Stimulated activated CD4-positive, alpha-beta T cell treated with anti-CD3 and anti-CD28 coated beads, Interleukin-1b, Interleukin-23, amount 100 ng/mL, for 24 hours (primary cell): Measurements from ENCODE around the gene MKLN1.
A peak's percentile ranks its signal among the peaks of the same experiment; 100 is the strongest.
"Not testable (repeated sequence)": the region's sequence is repeated elsewhere in the genome, so short reads cannot be mapped to it uniquely, and the experiment has no call there.

Source experiments
- DNase-seq, 4 experiments: peaks; one replicate each; pipeline ENCODE4 v3.0.0-alpha.2; 2020; ENCODE audit warnings: low read depth in 4 of 4, low spot score in 1 of 4

The MKLN1 gene

GRCh38 chr7:131513245-131514061 lies 185.8 kb downstream of the MKLN1 start:
- peak; percentile 68 to 77 (median 71) for DNase-seq

DNA sequence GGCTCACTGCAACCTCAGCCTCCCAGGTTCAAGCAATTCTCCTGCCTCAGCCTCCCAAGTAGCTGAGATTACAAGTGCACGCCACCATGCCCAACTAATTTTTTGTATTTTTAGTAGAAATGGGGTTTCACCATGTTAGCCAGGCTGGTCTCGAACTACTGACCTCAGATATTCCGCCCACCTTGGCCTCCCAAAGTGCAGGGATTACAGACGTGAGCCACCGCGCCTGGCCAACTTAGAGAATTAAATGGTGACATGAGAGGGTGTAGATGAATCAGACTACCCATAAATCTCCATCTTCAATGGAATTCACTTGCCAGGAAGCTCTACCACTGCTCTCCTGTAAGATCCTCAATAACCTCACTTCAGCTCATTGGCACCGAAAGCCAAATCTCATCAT lies 187.8 kb downstream of the MKLN1 start:
- not testable (repeated sequence) for DNase-seq

DNA sequence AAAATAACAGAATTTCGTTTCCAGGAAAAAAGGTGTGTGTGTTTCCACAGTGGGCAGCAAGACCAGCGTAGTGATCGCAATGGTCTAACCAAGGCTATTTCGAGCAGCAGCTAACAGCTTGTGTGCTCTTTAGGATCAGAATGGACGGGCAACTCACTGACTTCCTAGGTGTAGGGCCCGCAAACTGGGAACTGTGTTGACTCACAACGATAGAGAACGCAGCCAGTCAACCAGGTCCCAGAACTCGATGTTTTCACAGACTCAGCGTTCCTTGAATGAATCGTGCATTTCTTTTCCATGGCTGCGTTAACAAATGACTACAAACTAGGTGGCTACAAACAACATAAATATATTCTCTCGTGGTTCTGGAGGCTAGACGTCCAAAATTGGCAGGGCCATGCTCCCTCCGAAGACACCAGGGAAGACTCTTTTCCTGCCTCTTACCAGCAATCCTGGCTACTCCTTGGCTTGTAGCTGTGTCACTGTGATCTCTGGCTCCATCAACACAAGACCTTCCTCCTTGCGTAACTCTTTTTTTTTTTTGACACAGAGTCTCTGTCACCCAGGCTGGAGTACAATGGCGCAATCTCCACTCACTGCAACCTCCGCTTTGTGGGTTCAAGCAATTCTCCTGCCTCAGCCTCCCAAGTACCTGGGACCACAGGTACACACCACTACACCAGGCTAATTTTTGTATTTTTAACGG lies 189.7 kb downstream of the MKLN1 start:
- DNase-seq, result no peak

DNA sequence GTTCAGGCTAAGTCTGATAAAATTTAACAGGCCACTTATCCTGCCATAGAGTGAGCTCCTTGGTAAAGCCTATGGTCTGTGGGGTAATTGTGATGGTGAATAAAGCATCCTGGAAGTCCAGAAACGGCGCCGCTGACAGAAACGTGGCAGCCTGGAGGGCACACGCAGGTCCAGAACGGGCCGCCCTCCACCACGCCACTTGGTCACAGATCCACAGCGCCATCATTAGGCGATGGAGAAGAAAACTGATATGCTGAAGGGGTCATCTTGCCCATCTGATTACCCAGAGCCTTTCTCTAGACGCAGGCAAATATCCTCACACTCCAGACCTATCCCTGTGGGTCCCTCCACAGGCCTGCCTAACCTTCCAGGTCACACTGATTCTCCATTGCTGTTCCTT lies 190.9 kb downstream of the MKLN1 start:
- DNase-seq, result no peak

GRCh38 chr7:131521651-131522163 lies 194.0 kb downstream of the MKLN1 start:
- DNase-seq, result no peak

DNA sequence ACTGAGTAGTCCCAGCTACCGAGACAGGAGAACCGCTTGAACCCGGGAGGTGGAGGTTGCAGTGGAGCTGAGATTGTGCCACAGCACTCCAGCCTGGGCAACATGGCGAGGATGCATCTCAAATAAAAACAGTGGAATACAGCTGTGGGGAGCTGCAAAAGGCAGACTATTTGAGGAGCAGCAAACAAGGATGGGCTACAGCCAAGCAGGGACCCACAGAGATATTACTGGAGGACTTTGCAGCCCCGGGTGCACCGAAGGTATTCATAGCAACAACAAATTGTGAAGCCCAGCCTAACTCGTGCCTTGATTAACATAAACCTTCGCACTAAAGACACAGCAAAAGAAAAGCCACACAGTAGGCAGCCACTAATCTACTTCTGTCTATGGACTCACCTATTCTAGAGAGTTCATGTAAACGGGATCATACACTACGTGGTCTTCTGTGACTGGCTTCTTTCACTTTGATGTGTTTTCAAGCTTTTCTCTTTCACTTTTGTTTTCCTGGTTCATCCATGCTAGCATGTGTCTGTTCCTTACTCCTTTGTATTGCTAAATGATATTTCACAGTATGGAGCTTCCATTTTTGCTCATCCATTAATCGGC lies 194.8 kb downstream of the MKLN1 start:
- no peak for DNase-seq

GRCh38 chr7:131524115-131524514 lies 196.4 kb downstream of the MKLN1 start:
- DNase-seq, result no peak

DNA sequence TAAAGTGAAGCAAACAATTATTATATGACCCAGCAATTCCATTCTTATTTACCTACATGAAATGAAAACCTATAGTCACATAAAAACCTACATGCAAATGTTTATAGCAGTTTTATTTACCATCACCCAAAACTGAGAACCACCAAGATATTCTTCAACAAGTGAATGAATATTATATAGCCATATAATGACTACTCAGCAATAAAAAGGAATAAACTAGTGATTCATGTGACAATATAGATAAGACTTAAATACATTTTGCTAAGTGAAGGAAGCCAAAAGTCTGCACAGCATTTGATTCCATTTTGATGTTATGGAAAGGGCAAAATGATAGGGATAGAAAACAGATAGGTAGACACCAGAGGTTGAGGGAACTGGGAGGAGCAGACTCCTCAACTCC lies 197.0 kb downstream of the MKLN1 start:
- no peak for DNase-seq

DNA sequence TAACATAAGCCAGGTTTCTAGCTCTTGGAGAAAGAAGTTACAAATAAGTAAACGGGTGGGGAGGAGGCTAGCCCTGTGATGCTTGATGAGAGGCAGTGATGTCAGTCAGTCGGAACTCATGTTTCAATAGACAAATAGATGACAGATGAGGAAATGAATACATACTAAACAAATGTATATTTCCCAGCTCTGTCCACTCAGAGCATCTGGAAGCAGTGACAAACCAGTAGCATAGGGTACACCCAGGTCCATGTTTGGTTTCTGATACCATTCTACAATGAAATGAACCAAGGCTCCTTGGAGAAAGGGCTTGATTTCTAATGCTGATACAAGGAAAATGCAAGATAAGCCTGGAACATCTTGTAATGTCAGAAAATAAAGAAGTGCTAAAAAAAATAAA lies 198.1 kb downstream of the MKLN1 start:
- no peak for DNase-seq

DNA sequence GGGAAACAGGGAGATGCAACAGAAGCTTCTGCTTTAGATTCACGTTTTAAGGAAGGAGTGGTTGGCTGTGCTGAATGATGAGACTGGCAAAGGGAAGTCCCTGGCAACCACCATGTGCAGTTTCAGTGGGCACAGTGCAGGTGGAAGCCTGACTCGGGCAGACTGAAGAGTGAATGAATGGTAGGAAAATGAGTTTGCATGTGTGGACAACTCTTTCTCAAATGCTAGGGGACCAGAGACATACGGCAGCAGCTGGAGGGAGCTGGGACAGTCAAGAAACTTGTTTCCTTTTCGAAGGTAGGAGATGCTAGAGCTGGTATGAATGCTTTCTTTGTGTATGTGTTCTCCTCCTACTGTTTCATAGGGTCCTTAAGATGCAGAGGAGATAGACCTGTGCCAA lies 199.8 kb downstream of the MKLN1 start:
- no peak for DNase-seq

GRCh38 chr7:131529179-131529578 lies 201.5 kb downstream of the MKLN1 start:
- DNase-seq, result no peak

GRCh38 chr7:131529617-131530016 lies 201.9 kb downstream of the MKLN1 start:
- DNase-seq, result no peak

DNA sequence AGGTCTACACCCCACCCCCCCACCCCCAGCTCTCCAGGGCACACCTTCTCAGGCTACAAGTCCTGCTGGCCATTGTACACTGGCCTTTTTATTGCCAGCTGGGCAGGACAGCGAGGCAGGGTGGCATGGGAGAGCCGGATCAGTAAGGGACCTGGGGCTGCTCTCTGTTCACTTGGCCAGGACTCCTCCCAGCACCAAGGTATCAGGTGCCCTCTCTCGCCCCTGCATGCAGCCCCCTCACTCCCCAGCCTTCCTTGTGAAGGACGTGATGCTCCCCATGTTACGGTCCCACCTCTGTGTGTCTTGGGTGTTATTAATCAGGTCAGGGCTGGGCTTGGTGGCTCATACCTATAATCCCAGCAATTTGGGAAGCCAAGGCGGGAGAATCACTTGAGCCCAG lies 202.5 kb downstream of the MKLN1 start:
- DNase-seq, result no peak

DNA sequence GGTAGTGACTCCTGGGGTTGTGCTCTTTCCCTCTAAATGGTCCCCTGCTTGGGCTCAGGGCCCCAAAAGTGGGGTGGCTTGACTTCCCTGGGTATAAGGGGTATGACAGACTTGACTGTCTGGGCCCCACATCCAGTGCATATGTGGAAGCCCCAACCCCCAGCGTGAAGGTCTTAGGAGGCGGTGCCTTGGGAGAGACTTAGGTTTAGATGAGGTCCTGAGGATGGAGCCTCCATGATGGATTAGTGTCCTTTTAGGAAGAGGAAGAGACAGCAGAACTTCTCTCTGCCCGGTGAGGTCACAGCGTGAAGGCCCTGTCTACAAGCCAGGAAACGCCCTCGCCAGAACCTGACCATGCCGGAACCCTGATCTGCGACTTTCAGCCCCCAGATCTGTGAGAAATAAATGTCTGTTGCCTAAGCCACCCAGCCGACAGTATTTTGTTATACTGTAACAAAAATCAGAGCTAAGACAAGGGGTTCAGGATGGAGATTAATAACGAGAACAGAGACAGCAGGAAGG lies 205.0 kb downstream of the MKLN1 start:
- no peak for DNase-seq

- DNase-seq, result no peak
Measured at GRCh38 chr7:131533151-131533559, 205.5 kb downstream of the MKLN1 start.

- no peak for DNase-seq
Measured at GRCh38 chr7:131533566-131534561, 206.2 kb downstream of the MKLN1 start.

- DNase-seq, result no peak
Measured at GRCh38 chr7:131536361-131536849, 208.7 kb downstream of the MKLN1 start.

DNA sequence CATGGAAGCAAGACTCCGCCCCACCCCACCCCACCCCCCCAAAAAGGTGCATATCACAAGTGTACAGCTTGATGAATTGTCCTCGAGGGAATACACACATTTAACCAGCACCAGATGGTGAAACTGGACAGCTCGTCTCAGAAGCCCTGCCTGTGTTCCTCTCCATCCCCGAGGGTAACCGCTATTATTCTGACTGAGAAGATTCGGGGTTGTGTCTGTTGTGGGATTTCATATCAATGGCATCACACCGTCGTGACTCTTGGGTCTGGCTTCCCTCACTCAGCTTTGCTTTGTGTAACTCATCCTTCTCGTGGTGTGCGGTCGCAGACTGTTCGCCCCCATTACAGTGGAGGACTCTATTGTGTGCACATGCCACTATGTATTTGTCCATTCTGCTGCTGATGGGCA lies 209.9 kb downstream of the MKLN1 start:
- DNase-seq, result no peak

GRCh38 chr7:131538071-131538812 lies 210.6 kb downstream of the MKLN1 start:
- DNase-seq, result no peak

DNA sequence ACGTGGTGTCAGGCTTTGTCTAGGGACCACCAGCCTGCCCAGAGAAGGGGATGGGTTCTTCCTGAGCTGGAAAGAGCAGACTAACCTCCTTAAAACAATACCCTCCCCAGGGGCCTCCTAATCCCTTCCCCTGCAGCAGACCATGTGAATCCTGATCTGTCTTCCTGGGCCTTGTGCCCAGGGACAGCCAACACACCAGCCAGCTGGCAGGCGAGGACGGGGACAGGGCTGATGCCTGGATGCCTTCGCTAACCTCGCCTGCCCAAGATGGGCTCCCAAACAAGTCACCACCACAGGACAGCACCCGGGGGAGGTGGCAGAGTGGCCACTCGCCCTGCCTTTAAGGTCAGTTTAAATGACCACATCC lies 211.1 kb downstream of the MKLN1 start:
- no peak for DNase-seq
